Right cardiac atrium (tissue), 5 donors: ENCODE data around the gene AHCYL1. TPM values are rescaled to one million over a fixed set of nuclear protein-coding genes. Genes with fewer than 3 reads are reported as not detected.

Source experiments
- ATAC-seq, 2 donors: fragments of 200-7000 bp; cut with Tn5 transposase; one replicate each; pipeline versions ENCODE4 v1.8.0 to v1.9.1; 2020; ENCODE audit warnings: moderate library complexity in 2 of 2, mild to moderate bottlenecking in 1 of 2
- DNase-seq, 3 donors: peaks; one replicate each; pipeline ENCODE4 v3.0.0-alpha.2; 2020
- H3K27ac ChIP-seq: one replicate; pipeline ENCODE4 v1.5.1; 2013; ENCODE audit warnings: mild to moderate bottlenecking, low read length, control low read depth, moderate library complexity
- H3K27me3 ChIP-seq: one replicate; pipeline ENCODE4 v1.6.1; 2013; ENCODE audit not compliant: control insufficient read depth, insufficient read depth
- H3K4me1 ChIP-seq: one replicate; pipeline ENCODE4 v1.6.1; 2013; ENCODE audit warnings: low read length; ENCODE audit not compliant: control insufficient read depth, insufficient read depth
- H3K4me3 ChIP-seq: one replicate; pipeline ENCODE4 v1.5.1; 2013; ENCODE audit warnings: low read length, control low read depth
- H3K9me3 ChIP-seq: one replicate; pipeline ENCODE4 v1.6.1; 2013; ENCODE audit warnings: low read length; ENCODE audit not compliant: control insufficient read depth
- WGBS: extraction: QIAGEN DNeasy Blood & Tissue Kit; methylation state at CpG from one replicate; pipeline ENCODE4 v1.1.7; 2013; 5-methylcytosine and 5-hydroxymethylcytosine counted together
- intact Hi-C, 4 donors: fragments of 100-400 bp; cut with DNase I; formaldehyde crosslinking; loops; one replicate each; pipeline versions ENCODE4 v1.11.0 to v1.14.0; 2022 to 2023
- long read RNA-seq, 4 donors: library from polyadenylated mRNA; unstranded; transcript quantifications; one replicate each; pipeline ENCODE4 v2.0.0, GENCODE V29; 2020 to 2021
- polyA plus RNA-seq: library from polyadenylated mRNA; stranded (reverse); fragments of 200-250 nt; gene quantifications from one replicate; pipeline ENCODE4 v1.2.3, GENCODE V29; 2013
- total RNA-seq, 4 donors: library from RNA; stranded (reverse); fragmentation: NEBNext Ultra II Directional; extraction: Animal tissue kit (Norgen Biotek cat#: 25700); gene quantifications; one replicate each; pipeline ENCODE4 v1.2.1, GENCODE V29; 2021
- donor health status: healthy with polysubstance abuse.
- donor health status: DM: no; HTN: yes; CAD: no.
- donor health status: DM: no; HTN: no; CAD: no.
- donor health status: DM: no; HTN: yes; CAD: no; lungs with severe emphysema.
- donor health status: DM: yes; HTN: yes; CAD: no.

The AHCYL1 gene
- 10 to 100 TPM; 37.4 to 49.6 (median 43.8) TPM for total RNA-seq
- 27.7 TPM for polyA plus RNA-seq
- long read RNA-seq, donor 1, full-length matches to known transcripts: 177 of 198 reads
- long read RNA-seq, donor 1, partial matches to known transcripts: 5 of 198 reads
- long read RNA-seq, donor 1, other reads (novel, unspliced or antisense): 16 of 198 reads
- long read RNA-seq, donor 2, full-length matches to known transcripts: 39 of 44 reads
- long read RNA-seq, donor 2, partial matches to known transcripts: 2 of 44 reads
- long read RNA-seq, donor 2, other reads (novel, unspliced or antisense): 3 of 44 reads
- long read RNA-seq, donor 3, full-length matches to known transcripts: 32 of 55 reads
- long read RNA-seq, donor 3, partial matches to known transcripts: 7 of 55 reads
- long read RNA-seq, donor 3, other reads (novel, unspliced or antisense): 16 of 55 reads
- long read RNA-seq, donor 4, full-length matches to known transcripts: 43 of 55 reads
- long read RNA-seq, donor 4, partial matches to known transcripts: 2 of 55 reads
- long read RNA-seq, donor 4, other reads (novel, unspliced or antisense): 10 of 55 reads

- DNase-seq: peak; percentile 100
- Histone ChIP-seq H3K4me3 (peak within 1 kb of the TSS; percentile 66), H3K4me1 (peaks cover 9% of the 10 kb centered on the region), H3K27ac (peak within 1 kb of the TSS; percentile 94), H3K9me3 (no peaks in the 10 kb centered on the region), H3K27me3 (no peaks in the 10 kb centered on the region)
- WGBS: under 1% methylated on average over 79 of the region's 79 CpGs
- intact Hi-C loops: loop anchor here (2.0 to 10.0 kb wide), 9 partner anchors 72 to 440 kb away; partner anchors contain the start of genes GNAI3 (in 2 of the 4) and CSF1 (in 1 of the 4)
- peak; percentile 97 to 98 for ATAC-seq
Observed at GRCh38 chr1:109984456-109985246, at the start of gene AHCYL1. TSS of gene AHCYL1 (plus strand) at chr1:109984765. CDS start at chr1:109985053, 288 bp downstream.

GRCh38 chr1:109935451-109935900, 49.1 kb upstream of the AHCYL1 start:
- Histone ChIP-seq H3K4me1 (peaks cover 2% of the 10 kb centered on the region), H3K27ac (no peak overlapping the region), H3K27me3 (no peaks in the 10 kb centered on the region), H3K9me3 (no peaks in the 10 kb centered on the region), H3K4me3 (no peak overlapping the region)
- no peak for ATAC-seq
- WGBS: 73% methylated on average over 4 of the region's 4 CpGs
- DNase-seq: no peak
- intact Hi-C loops: no loop called here

DNA sequence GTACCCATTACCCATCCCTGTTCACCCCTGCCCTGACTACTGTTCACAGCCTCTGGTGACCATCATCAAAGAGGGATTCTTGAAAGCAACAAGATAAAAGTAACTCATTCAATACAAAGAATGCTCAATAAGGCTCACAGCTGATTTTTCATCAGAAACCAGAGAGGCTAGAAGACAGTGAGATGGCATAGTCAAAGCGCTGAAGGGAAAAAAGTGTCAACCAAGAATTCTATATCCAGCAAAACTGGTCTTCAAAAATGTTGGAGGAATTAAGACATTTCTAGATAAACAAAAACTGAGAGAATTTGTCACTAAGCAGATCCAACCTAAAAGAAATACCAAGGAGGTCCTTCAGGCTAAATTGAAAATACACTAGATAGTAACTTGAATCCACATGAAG, 46.8 kb upstream of the AHCYL1 start:
- Histone ChIP-seq H3K27me3 (no peaks in the 10 kb centered on the region), H3K4me3 (no peak overlapping the region), H3K27ac (no peak overlapping the region), H3K4me1 (peaks cover 2% of the 10 kb centered on the region), H3K9me3 (no peaks in the 10 kb centered on the region)
- intact Hi-C loops: no loop called here
- WGBS: 95% methylated on average over 1 of the region's 1 CpG
- ATAC-seq (no peak), DNase-seq (no peak)

DNA sequence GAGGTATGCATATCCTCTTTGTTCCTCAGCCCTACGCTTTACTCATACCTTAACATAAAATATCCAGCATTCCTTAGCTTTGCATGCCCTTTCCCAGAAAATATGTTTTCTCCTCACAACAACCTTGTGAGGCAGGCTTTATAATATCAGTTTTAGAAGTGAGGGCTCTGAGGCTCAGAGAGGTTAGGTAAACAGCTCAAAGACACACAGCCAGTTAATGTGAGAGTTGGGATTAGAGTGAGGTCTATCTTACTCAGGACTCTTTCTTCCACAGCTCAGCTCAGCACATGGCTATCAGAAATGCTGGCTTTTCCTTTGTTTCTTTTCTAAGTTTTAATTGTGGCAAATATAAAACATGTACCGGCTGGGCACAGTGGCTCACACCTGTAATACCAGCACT, 46.0 kb upstream of the AHCYL1 start:
- no peaks in the 10 kb centered on the region for H3K27me3 ChIP-seq
- H3K27ac ChIP-seq: no peak overlapping the region
- H3K9me3 ChIP-seq: no peaks in the 10 kb centered on the region
- H3K4me1 ChIP-seq: peaks cover 2% of the 10 kb centered on the region
- intact Hi-C loops: no loop called here
- no peak for ATAC-seq
- DNase-seq: no peak
- H3K4me3 ChIP-seq: no peak overlapping the region
- 96% methylated on average over 2 of the region's 2 CpGs for WGBS

GRCh38 chr1:109942434-109942833, 42.1 kb upstream of the AHCYL1 start:
- Histone ChIP-seq H3K27me3 (no peaks in the 10 kb centered on the region), H3K9me3 (no peaks in the 10 kb centered on the region), H3K27ac (no peak overlapping the region), H3K4me3 (no peak overlapping the region), H3K4me1 (no peaks in the 10 kb centered on the region)
- WGBS: 90% methylated on average over 2 of the region's 2 CpGs
- intact Hi-C loops: no loop called here
- DNase-seq (no peak), ATAC-seq (no peak)

DNA sequence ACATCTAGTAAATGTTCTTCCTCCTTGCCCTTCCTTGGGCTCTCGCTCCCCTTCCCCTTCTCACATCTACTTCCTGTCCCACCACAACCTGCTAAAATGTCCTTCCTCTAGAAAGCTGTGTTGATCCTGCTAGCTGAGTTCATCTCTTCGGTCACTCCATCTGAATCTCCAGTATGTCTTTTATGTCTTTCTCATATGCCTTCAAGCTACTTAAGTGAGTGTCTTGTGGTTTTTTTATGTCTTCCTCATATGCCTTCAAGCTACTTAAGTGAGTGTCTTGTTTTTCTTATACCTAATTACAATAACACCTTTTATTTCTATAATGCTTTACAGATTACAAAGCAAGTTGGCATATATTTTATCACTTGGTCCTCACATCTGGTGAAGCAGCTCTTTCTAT, 40.0 kb upstream of the AHCYL1 start:
- WGBS: 93% methylated on average over 2 of the region's 2 CpGs
- no peaks in the 10 kb centered on the region for H3K4me1 ChIP-seq
- ATAC-seq (no peak), DNase-seq (no peak)
- intact Hi-C loops: no loop called here
- no peak overlapping the region for H3K27ac ChIP-seq
- no peaks in the 10 kb centered on the region for H3K27me3 ChIP-seq
- H3K4me3 ChIP-seq: no peak overlapping the region
- H3K9me3 ChIP-seq: no peaks in the 10 kb centered on the region

GRCh38 chr1:109946511-109946910, 38.1 kb upstream of the AHCYL1 start:
- Histone ChIP-seq H3K9me3 (no peaks in the 10 kb centered on the region), H3K27me3 (no peaks in the 10 kb centered on the region), H3K27ac (no peak overlapping the region), H3K4me1 (no peaks in the 10 kb centered on the region), H3K4me3 (no peak overlapping the region)
- ATAC-seq (no peak), DNase-seq (no peak)
- WGBS: 79% methylated on average over 6 of the region's 6 CpGs
- intact Hi-C loops: no loop called here

- peak overlapping the region; percentile 1 for H3K27ac ChIP-seq
- no peaks in the 10 kb centered on the region for H3K9me3 ChIP-seq
- no peaks in the 10 kb centered on the region for H3K4me1 ChIP-seq
- DNase-seq: no peak
- no peaks in the 10 kb centered on the region for H3K27me3 ChIP-seq
- intact Hi-C loops: no loop called here
- WGBS: 59% methylated on average over 10 of the region's 10 CpGs
- peak; percentile 31 to 52 for ATAC-seq
- H3K4me3 ChIP-seq: no peak overlapping the region
Observed at GRCh38 chr1:109947582-109948284, 36.8 kb upstream of the AHCYL1 start.

- H3K4me1 ChIP-seq: no peaks in the 10 kb centered on the region
- H3K9me3 ChIP-seq: no peaks in the 10 kb centered on the region
- no peaks in the 10 kb centered on the region for H3K27me3 ChIP-seq
- no peak overlapping the region for H3K4me3 ChIP-seq
- H3K27ac ChIP-seq: no peak overlapping the region
- DNase-seq (no peak), ATAC-seq (no peak)
- intact Hi-C loops: no loop called here
Observed at GRCh38 chr1:109948285-109948630, 36.3 kb upstream of the AHCYL1 start.

- peaks cover 1% of the 10 kb centered on the region for H3K4me1 ChIP-seq
- H3K27ac ChIP-seq: no peak overlapping the region
- intact Hi-C loops: no loop called here
- DNase-seq (no peak), ATAC-seq (no peak)
- no peak overlapping the region for H3K4me3 ChIP-seq
- H3K9me3 ChIP-seq: no peaks in the 10 kb centered on the region
- no peaks in the 10 kb centered on the region for H3K27me3 ChIP-seq
- WGBS: 82% methylated on average over 1 of the region's 1 CpG
Observed at GRCh38 chr1:109950038-109950437, 34.5 kb upstream of the AHCYL1 start.
